ENCODE results near the gene FERMT2.

DNA sequence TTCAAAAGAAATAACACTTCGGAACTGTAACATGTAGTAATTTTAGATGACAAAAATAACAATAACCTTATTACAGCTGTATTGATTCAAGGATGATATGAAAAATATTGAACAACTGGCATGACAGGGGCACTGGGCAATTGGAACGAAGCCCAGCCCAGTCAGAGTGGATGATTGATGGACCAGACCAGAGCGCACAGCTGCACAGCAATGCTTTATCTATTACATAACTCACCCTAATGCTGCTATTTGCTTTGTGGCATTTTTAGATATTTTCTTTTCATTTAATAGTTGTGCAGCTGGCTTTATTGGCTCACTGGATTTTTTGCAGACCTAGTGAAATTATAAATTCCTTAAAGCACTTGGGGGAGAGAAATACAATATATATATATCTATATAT is 26.9 kb upstream of the FERMT2 start:
- no peak for TF ChIP-seq CTCF (conservative IDR thresholded peaks at IDR 0.05; ENCODE audit: low read length)
- no peak for TF ChIP-seq EZH2phosphoT487 (IDR thresholded peaks at IDR 0.05; ENCODE audit: borderline replicate concordance)
